K562 (cell line): ENCODE measurements around the gene RFPL2. TPM values are rescaled to one million over a fixed set of nuclear protein-coding genes. Genes with fewer than 3 reads are reported as not detected.

Source experiments
- BMI1 ChIP-seq: fragments of 150-350 bp; IDR thresholded peaks from 2 replicates; pipeline ENCODE4 v1.6.1; 2014; ENCODE audit warnings: low read length
- CSDE1 ChIP-seq, 2 experiments: fragments of 450-650 bp; IDR thresholded peaks; 2 replicates each; pipeline ENCODE4 v1.6.1; 2016; ENCODE audit warnings: mild to moderate bottlenecking in 1 of 2
- ILK ChIP-seq: fragments of 450-650 bp; IDR thresholded peaks from 2 replicates; pipeline ENCODE4 v1.6.1; 2016; ENCODE audit warnings: missing genetic modification characterization, low read depth, mild to moderate bottlenecking, missing compliant biosample characterization, moderate library complexity, borderline replicate concordance
- MEIS2 ChIP-seq: fragments of 450-650 bp; IDR thresholded peaks from 2 replicates; pipeline ENCODE4 v1.6.1; 2014; ENCODE audit warnings: mild to moderate bottlenecking; ENCODE audit not compliant: partially characterized antibody
- RBM25 ChIP-seq: fragments of 200-400 bp; formaldehyde crosslinking; IDR thresholded peaks from 2 replicates; pipeline ENCODE4 v1.6.1; 2018; ENCODE audit warnings: low read length, low read depth, moderate library complexity; ENCODE audit not compliant: severe bottlenecking
- TCF7 ChIP-seq: sonication (generic); IDR thresholded peaks from 2 replicates; pipeline ENCODE4 v1.6.1; 2016; ENCODE audit warnings: antibody characterized with exemption, borderline replicate concordance
- ZNF253 ChIP-seq: fragments of 250-450 bp; sonication (Bioruptor Pico); conservative IDR thresholded peaks from 2 replicates; pipeline ENCODE4 v1.6.1; 2021; ENCODE audit warnings: mild to moderate bottlenecking
- ZNF766 ChIP-seq: fragments of 200-800 bp; sonication (Bioruptor generic); conservative IDR thresholded peaks from 2 replicates; pipeline ENCODE4 v1.6.1; 2016; ENCODE audit warnings: missing genetic modification characterization, missing compliant biosample characterization
- polyA plus RNA-seq, 8 experiments: library from polyadenylated mRNA; depleted of rRNA in 4 of 8; stranded (reverse) in 5 of 8; unstranded in 3 of 8; fragments of >200 nt; fragmentation: Nextera tagmentation in 2 of 8; fragmentation: Illumina TruSeq in 1 of 8; extraction: Ambion mirVana in 2 of 8; extraction: Trizol in 1 of 8; gene quantifications; 2 replicates each; pipeline versions ENCODE4 v1.2.1 to v1.2.3, GENCODE V29; 2011 to 2014; ENCODE audit warnings: inconsistent platforms in 1 of 8, missing spikeins in 1 of 8
- total RNA-seq, 7 experiments: library from RNA; depleted of rRNA in 6 of 7; stranded (reverse); fragments of >200 nt in 6 of 7; fragmentation: Illumina TruSeq in 2 of 7; extraction: Trizol in 2 of 7; gene quantifications; 2 replicates each; pipeline versions ENCODE4 v1.2.1 to v1.2.3, GENCODE V29; 2011 to 2021; ENCODE audit warnings: low replicate concordance in 1 of 7
- TF ChIP-seq, protein P1 (sequence below), 2 experiments: IDR thresholded peaks; 2 replicates each; pipeline ENCODE4 v1.6.1; 2012; ENCODE audit warnings: improper control_type of control experiment in 2 of 2, low read depth in 2 of 2, low read length in 2 of 2, borderline replicate concordance in 1 of 2
- TF ChIP-seq, protein P2 (sequence below): fragments of 250-450 bp; sonication (Bioruptor Pico); IDR thresholded peaks from 2 replicates; pipeline ENCODE4 v1.4.0; 2020; ENCODE audit warnings: mild to moderate bottlenecking, moderate library complexity

Gene RFPL2
- total and polyA plus RNA-seq, 9 of the 15 experiments (the other 6 are each of a cell fraction or from before 2014, with no cell fraction given): not detected

DNA sequence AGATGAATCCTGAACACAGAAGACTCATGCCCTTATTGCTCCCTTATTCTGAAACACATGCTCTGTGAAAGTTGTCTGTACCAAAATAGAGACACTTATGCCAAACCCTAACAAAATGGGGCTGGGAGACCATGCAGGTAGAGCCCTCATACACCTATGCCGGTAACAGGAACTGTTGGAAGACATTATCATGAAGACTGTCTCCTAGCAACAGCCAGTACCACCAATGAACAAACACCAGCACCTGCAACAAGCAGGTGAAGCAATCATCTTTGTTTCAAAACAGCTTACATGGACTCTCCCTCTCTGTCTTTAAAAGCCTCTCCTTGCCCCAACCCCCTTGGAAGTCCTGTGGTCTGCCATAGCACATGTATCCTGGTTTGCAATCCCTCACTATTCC is 33.0 kb upstream of the RFPL2 start (continued):
- TF ChIP-seq, protein P1, sequence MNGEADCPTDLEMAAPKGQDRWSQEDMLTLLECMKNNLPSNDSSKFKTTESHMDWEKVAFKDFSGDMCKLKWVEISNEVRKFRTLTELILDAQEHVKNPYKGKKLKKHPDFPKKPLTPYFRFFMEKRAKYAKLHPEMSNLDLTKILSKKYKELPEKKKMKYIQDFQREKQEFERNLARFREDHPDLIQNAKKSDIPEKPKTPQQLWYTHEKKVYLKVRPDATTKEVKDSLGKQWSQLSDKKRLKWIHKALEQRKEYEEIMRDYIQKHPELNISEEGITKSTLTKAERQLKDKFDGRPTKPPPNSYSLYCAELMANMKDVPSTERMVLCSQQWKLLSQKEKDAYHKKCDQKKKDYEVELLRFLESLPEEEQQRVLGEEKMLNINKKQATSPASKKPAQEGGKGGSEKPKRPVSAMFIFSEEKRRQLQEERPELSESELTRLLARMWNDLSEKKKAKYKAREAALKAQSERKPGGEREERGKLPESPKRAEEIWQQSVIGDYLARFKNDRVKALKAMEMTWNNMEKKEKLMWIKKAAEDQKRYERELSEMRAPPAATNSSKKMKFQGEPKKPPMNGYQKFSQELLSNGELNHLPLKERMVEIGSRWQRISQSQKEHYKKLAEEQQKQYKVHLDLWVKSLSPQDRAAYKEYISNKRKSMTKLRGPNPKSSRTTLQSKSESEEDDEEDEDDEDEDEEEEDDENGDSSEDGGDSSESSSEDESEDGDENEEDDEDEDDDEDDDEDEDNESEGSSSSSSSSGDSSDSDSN (IDR thresholded peaks at IDR 0.05; ENCODE audit: borderline replicate concordance in 1 of 2, low read depth in 2 of 2, low read length in 2 of 2): no peak
- no peak for TF ChIP-seq ZNF253
- TF ChIP-seq CSDE1 (IDR thresholded peaks at IDR 0.05): no peak
- no peak for TF ChIP-seq BMI1
- TF ChIP-seq, protein P2, sequence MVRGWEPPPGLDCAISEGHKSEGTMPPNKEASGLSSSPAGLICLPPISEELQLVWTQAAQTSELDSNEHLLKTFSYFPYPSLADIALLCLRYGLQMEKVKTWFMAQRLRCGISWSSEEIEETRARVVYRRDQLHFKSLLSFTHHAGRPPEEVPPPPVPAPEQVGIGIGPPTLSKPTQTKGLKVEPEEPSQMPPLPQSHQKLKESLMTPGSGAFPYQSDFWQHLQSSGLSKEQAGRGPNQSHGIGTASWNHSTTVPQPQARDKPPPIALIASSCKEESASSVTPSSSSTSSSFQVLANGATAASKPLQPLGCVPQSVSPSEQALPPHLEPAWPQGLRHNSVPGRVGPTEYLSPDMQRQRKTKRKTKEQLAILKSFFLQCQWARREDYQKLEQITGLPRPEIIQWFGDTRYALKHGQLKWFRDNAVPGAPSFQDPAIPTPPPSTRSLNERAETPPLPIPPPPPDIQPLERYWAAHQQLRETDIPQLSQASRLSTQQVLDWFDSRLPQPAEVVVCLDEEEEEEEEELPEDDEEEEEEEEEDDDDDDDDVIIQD (CRISPR knock-in tag): no peak
- no peak for TF ChIP-seq RBM25
- TF ChIP-seq MEIS2: no peak
- TF ChIP-seq TCF7: no peak
- TF ChIP-seq ZNF766 (CRISPR knock-in tag): no peak
- TF ChIP-seq ILK (tag): no peak
